Left lobe of liver (tissue), 2 donors: Measurements from ENCODE around the gene ACVRL1. TPM values are rescaled to one million over a fixed set of nuclear protein-coding genes. Genes with fewer than 3 reads are reported as not detected.
A peak's percentile ranks its signal among the peaks of the same experiment; 100 is the strongest.
"Not testable (repeated sequence)": the region's sequence is repeated elsewhere in the genome, so short reads cannot be mapped to it uniquely, and the experiment has no call there.

Experiments
- ATAC-seq: fragments of 200-7000 bp; cut with Tn5 transposase; one replicate; pipeline ENCODE4 v1.9.1; 2020; ENCODE audit warnings: mild to moderate bottlenecking, moderate library complexity
- DNase-seq: peaks from one replicate; pipeline ENCODE4 v3.0.0-alpha.2; 2020; ENCODE audit warnings: low spot score
- total RNA-seq: library from RNA; stranded (reverse); gene quantifications from one replicate; pipeline ENCODE4 v1.2.1, GENCODE V29; 2021
- donor health status: DM: no; HTN: no; CAD: no; lungs with moderate emphysema.
- donor health status: DM: no; HTN: yes; CAD: no.

ACVRL1 gene
- total RNA-seq, 1 donor from 2014 or later, result 7.1 TPM

- ATAC-seq (no peak), DNase-seq (no peak)
Observed at GRCh38 chr12:51873251-51873994, 33.9 kb upstream of the ACVRL1 start.

GRCh38 chr12:51874000-51874399 lies 33.3 kb upstream of the ACVRL1 start:
- ATAC-seq (no peak), DNase-seq (no peak)

- no peak for DNase-seq
- no peak for ATAC-seq
Observed at GRCh38 chr12:51874486-51874885, 32.8 kb upstream of the ACVRL1 start.

GRCh38 chr12:51879102-51879501 lies 28.2 kb upstream of the ACVRL1 start:
- DNase-seq (no peak), ATAC-seq (no peak)

- ATAC-seq, result no peak
- DNase-seq, result no peak
Observed at GRCh38 chr12:51883295-51883694, 24.0 kb upstream of the ACVRL1 start.

GRCh38 chr12:51883998-51884675 lies 23.2 kb upstream of the ACVRL1 start:
- ATAC-seq, result no peak
- DNase-seq, result no peak

GRCh38 chr12:51884676-51885229 lies 22.6 kb upstream of the ACVRL1 start:
- DNase-seq (no peak), ATAC-seq (no peak)

- DNase-seq, result not testable (repeated sequence)
Observed at GRCh38 chr12:51885294-51886020, 21.8 kb upstream of the ACVRL1 start.

GRCh38 chr12:51886021-51886710 lies 21.1 kb upstream of the ACVRL1 start:
- DNase-seq (peak; percentile 62), ATAC-seq (peak; percentile 80)

More at GRCh38 chr12:51885294-51886020, 21.8 kb upstream of the ACVRL1 start:
- ATAC-seq, result not testable (repeated sequence)

GRCh38 chr12:51887476-51888315 lies 19.6 kb upstream of the ACVRL1 start, which contains the start of gene ANKRD33:
Gene ANKRD33, plus strand, starts transcription at chr12:51888103. Its CDS starts 84 bp downstream, at chr12:51888187.
- ATAC-seq (peak; percentile 53), DNase-seq (no peak)

GRCh38 chr12:51888316-51889215 lies 18.7 kb upstream of the ACVRL1 start:
- no peak for ATAC-seq
- no peak for DNase-seq

GRCh38 chr12:51889216-51890132 lies 17.8 kb upstream of the ACVRL1 start:
- ATAC-seq, result no peak

GRCh38 chr12:51890133-51890464 lies 17.2 kb upstream of the ACVRL1 start:
- no peak for ATAC-seq
- DNase-seq, result no peak

More at GRCh38 chr12:51889216-51890132, 17.8 kb upstream of the ACVRL1 start:
- DNase-seq, result no peak

GRCh38 chr12:51890511-51891171 lies 16.7 kb upstream of the ACVRL1 start:
- DNase-seq (no peak), ATAC-seq (no peak)

- no peak for ATAC-seq
- no peak for DNase-seq
Observed at GRCh38 chr12:51891843-51892242, 15.5 kb upstream of the ACVRL1 start.

- DNase-seq, result peak; percentile 29
- ATAC-seq, result no peak
Observed at GRCh38 chr12:51893786-51894185, 13.5 kb upstream of the ACVRL1 start.
